Epidermal melanocyte (primary cell): ENCODE data around the gene PTPRA.
"Not testable (repeated sequence)": the region's sequence is repeated elsewhere in the genome, so short reads cannot be mapped to it uniquely, and the experiment has no call there.

Experiments used
- DNase-seq: peaks from one replicate; pipeline ENCODE4 v3.0.0; 2011; ENCODE audit warnings: low spot score; ENCODE audit not compliant: insufficient read length

The PTPRA gene

DNA sequence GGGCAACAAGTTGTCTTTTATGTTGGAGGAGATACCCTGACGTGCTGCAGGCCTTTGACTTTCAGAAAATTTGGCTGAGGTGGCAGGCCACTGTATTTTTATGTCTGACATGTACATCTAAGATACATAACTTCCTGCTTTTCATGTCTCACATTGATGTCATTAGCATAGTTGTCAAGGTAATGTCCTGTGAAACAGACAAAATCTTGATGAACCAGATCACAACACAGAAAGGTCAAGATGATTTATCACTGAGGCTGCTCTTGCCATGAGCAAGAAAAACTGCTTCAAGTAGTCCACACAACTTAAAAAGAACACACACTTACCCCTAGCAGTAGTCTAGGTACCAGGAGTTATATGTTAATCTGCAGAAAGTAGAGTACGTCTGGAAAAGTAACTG, 120.0 kb downstream of the PTPRA start:
- DNase-seq = no peak

- no peak for DNase-seq
Observed at GRCh38 chr20:2995796-2996195, 122.5 kb downstream of the PTPRA start.

DNA sequence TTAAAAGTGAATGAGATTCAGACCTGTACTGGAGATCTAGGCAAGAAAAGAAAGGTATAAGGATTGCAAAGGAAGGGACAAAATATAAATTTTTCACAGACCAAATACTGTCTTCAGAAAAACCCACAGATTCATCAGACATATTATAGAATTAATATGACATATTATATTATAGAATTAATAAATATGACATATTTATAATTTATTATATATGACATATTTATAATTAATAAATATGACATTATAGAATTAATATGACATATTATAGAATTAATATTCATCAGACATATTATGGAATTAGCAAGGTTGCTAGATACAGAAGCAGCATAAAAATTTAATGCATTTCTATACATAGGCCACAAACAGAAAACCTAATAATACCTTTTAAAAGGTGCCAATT, 125.4 kb downstream of the PTPRA start:
- DNase-seq = no peak

DNA sequence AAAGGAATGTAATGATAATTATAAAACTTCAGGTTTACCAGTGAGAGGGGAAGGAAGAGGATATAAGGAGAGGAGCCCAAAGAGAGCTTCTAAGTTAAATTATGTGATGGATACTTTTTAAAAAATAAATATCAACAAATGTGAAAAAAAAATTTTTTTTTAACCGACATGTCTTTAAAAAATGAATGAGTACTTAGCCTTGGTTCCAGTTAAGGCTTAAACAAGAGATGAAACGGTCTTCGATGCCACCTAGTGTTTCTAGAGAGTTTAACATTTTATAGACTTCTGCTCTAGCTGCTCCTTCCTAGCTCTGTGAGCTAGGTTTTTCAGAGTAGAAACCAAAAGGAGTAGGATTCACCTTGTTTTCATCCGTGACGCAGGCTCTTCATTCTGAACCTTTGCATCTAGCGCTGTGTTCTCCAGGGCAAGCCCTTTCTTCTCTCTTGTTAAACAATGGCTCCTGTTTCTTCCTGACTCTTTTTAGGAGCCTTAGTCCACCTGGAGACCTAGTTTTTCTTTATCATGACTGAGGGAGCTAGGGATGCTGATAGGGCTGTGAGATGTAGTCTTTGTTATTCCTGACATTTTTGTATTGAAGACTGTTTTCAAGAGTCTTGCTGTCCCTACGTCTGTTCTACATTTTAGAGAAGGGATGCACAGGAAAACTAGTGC, 127.7 kb downstream of the PTPRA start:
- DNase-seq = no peak

GRCh38 chr20:3003416-3003815, 130.1 kb downstream of the PTPRA start:
- no peak for DNase-seq

DNA sequence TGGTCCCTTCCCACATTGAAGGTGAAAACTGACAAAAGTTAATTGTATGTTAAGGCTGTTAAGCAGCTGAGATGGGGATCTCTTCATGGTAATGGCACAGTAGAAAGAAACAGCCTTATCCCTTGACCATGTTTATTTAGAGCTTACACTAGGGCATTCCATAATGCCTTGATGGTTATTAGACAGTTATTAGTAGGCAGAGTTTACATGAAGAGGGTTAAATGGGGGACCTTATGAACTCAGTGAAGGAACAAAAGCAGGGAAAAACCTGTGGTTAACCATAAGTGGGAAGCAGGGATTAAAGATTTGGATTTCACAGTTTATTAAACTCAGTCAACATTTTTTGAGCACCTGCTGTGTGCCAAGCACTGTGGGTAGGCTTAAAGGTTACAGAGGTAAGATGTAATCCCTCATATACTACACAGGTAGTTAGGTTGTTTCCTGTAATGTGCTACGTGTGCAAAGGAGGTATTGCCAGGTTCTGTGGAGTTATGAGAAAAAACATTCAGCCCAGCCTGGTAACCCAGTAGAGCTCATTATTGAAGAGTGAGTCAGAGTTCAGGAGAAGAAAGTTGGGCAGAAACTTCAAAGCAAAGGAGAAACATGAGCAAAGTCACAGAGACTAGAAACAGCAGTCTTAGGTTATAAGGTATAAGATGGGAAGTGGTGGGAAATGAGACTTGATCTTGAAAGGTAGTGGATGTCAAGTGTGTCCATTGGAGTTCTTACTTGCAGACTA, 137.9 kb downstream of the PTPRA start:
- DNase-seq = no peak

DNA sequence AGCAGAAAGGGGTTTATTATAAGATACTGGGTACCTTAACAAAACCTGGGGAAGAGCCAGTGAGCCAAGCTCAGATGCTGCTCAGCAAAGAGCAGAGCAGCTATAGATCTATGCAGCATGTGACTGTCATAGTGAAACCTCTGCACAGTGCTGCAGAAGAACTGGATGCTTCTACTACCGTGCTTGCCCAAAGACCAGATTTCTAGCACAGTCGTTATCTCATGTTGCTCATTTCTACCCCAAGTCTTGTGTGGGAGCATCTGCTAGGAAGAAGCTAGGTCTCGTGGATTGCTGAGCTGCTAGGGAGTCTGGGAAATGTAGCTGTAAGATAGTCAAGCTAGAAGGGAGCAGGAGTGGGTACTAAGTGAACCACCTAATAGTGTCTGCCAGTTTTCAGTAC, 138.5 kb downstream of the PTPRA start:
- DNase-seq = no peak

- no peak for DNase-seq
Observed at GRCh38 chr20:3013771-3014170, 140.5 kb downstream of the PTPRA start.

GRCh38 chr20:3014179-3014578, 140.9 kb downstream of the PTPRA start:
- DNase-seq = no peak

DNA sequence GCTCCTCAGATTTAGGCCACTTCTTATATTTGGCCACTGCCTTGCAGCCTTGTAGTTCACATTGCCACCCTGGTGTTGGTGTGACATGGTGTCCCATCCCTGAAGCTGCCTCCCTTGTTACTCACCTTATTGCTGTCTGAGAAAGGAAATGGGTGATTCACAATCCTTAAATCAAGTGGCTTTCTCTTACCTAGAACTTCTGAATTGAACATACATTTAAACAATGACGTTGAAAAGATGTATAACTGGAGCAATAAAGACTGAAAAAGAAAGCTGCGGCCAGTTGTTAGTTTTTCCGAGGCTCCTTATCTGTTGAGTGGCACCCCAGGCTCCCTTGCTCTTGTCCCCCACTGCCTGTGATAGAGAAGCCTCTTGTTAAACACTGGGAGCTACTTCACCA, 141.4 kb downstream of the PTPRA start:
- no peak for DNase-seq

DNA sequence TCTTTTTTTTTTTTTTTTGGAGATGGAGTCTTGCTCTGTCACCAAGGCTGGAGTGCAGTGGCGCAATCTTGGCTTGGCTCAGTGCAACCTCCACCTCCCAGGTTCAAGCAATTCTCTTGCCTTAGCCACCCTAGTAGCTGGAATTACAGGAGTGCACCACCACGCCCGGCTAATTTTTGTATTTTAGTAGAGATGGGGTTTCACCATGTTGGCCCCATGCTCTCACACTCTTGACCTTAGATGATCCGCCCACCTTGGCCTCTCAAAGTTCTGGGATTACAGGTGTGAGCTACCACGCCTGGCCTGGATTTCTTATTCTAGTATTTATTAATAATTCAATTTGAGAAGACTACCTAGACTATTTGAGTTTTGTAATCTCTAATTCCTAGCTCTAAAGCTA, 142.0 kb downstream of the PTPRA start:
- DNase-seq = not testable (repeated sequence)

- DNase-seq = no peak
Observed at GRCh38 chr20:3021327-3021726, 148.0 kb downstream of the PTPRA start.

DNA sequence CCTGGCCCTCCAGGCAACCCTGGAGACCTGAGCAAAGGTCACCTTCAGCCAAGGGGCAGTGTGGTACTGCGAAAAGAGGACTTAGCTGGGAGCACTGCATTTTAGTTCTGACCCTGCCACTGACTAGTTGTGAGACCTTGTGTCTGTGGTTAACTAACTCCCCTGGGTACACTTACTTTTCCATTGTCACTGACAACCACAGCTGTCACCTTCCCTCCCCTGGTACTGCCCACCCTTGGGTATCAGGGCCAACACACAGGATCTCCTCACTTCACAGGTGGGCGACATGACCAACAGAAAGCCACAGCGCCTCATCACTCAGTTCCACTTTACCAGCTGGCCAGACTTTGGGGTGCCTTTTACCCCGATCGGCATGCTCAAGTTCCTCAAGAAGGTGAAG, 148.5 kb downstream of the PTPRA start:
- no peak for DNase-seq

- DNase-seq = not testable (repeated sequence)
Observed at GRCh38 chr20:3022559-3023490, 149.5 kb downstream of the PTPRA start.

DNA sequence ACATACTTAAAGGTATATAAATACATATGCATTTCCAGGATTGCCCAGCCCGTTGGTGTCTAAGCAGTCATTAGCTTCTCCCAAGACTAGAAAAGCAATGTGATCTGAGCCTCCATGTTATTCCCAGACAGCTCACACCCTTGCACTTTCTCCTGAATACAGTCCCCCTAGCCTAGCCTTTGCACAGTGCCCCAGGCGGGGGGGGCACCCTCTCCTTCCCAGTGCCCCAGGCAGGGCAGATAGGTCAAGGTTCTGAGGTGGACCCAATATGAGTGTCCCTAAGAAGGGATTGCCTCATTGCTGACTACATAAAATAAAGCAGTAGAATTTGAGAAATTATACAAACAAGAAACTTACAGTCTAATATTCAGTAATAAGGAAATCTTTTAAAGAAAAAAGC, 154.7 kb downstream of the PTPRA start:
- no peak for DNase-seq

DNA sequence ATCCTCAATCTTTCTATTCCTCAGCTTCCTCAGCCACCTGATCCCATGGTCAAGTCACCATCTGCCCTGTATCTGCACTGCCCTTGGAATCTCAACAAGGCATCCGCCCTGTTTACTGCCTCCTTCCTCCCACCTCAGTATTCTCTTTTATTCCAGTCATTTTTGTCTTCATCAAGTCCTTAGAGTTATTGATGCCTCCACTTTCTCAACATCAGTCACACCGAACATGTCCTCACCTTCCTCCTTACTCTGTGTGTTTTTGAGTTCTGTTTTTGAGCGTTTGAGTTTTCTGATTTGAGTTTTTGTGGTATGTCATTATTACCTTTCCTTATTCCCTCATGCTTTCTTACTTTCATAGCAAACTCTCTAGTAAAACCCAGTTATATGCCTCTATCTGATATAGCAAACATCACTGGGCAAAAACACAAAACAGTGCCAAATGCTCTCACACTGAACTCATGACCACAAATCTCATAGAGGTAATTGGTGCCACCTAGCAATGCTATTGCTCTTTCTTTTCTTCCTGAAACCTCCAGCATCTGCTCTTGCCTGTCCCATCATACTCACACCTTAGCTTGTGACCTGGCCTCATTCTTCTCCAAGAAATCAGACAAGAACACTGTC, 158.4 kb downstream of the PTPRA start:
- DNase-seq = no peak

DNA sequence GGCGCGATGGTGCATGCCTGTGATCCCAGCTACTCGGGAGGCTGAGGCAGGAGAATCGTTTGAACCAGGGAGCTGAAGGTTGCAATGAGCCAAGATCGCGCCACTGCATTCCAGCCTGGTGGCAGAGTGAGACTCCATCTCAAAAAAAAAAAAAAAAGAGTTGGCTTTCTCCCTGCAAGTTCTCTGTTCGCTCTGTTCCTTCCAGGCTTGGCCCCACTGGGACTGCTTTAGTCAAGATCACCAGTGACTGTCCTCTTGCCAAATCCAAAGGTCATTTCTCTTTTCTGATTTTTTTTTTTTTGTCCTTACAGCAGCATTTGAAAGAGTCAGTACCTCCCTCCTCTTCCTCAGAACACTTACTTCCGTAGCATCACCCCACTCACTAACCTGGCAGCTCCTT, 159.3 kb downstream of the PTPRA start:
- DNase-seq = no peak

DNA sequence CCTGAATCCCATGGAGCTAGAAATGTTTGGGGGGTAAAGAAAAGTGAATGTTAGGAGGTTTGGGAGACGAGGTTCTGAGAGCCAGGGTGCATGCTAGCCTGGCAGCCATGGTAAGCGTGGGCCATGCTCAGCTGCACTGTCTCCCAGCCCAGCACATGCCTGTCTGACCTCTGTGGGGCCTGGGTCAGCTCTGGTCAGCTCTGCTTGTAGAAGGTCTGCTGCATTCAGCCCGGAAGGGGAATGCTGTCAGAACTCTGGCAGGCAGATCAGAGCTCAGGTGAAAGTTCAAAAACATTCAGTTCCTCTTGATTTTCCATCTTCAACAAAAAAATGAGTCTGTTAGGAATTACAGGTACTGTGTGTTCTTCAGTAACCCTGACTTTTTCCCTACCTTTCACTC, 164.4 kb downstream of the PTPRA start:
- DNase-seq = no peak

DNA sequence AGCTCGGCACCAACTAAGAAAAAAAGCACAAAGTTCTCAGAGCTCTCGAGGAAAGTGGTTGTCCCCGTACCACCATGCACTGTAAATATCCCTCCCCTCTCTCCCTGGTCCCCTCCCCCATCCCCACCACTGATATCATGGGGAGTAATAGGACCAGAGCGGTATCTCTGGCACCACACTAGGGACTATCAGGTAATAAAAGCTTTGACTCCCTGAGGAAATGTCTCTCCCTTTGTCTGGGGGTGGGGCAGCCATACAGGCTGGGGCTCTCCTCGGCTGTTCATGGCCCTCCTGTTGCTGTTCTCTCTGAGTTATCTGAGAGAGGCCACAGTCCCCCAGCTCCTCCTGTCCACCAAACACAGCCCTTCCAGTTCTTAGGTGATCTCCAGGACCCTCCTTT, 165.2 kb downstream of the PTPRA start:
- DNase-seq = no peak

- DNase-seq = no peak
Observed at GRCh38 chr20:3039426-3039825, 166.1 kb downstream of the PTPRA start.

DNA sequence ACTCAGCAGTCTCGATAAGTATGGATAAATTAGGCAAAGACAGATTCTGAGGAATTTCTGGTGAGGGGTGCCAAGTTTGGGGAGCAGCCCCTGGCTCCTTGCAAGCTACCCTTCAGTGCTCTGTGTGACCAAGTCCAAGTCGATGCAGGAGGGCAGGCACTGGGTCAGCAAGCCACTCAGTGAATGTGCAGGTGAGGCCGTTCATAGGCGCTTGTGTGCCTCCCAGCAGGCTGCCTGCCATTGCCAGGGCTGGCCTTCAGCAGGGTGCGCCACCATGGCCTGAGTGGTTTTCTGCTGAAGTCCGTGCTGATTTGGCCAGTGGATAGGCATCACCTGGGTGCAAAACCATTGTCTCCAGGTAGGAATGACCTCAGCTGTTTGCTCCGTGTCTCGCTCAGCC, 166.8 kb downstream of the PTPRA start:
- DNase-seq = no peak
